HL-60 (cell line): ENCODE measurements around the gene CREB5.

Experiments used
- GABPA ChIP-seq: IDR thresholded peaks from 2 replicates; pipeline ENCODE4 v1.6.1; 2012; ENCODE audit warnings: low read depth
- POLR2AphosphoS5 ChIP-seq: IDR thresholded peaks from 2 replicates; pipeline ENCODE4 v1.6.1; 2012; ENCODE audit warnings: low read depth
- SPI1 ChIP-seq: IDR thresholded peaks from 2 replicates; pipeline ENCODE4 v1.6.1; 2012; ENCODE audit warnings: low read depth, mild to moderate bottlenecking, borderline replicate concordance
- TF ChIP-seq, protein P1 (sequence below): IDR thresholded peaks from one replicate; pipeline ENCODE4 v1.5.1; 2011; ENCODE audit warnings: low read length, control low read depth, inconsistent platforms; ENCODE audit not compliant: insufficient read depth
- TF ChIP-seq, protein P2 (sequence below): IDR thresholded peaks from 2 replicates; pipeline ENCODE4 v1.6.1; 2012; ENCODE audit warnings: low read depth; ENCODE audit not compliant: insufficient replicate concordance

- TF ChIP-seq, protein P1, sequence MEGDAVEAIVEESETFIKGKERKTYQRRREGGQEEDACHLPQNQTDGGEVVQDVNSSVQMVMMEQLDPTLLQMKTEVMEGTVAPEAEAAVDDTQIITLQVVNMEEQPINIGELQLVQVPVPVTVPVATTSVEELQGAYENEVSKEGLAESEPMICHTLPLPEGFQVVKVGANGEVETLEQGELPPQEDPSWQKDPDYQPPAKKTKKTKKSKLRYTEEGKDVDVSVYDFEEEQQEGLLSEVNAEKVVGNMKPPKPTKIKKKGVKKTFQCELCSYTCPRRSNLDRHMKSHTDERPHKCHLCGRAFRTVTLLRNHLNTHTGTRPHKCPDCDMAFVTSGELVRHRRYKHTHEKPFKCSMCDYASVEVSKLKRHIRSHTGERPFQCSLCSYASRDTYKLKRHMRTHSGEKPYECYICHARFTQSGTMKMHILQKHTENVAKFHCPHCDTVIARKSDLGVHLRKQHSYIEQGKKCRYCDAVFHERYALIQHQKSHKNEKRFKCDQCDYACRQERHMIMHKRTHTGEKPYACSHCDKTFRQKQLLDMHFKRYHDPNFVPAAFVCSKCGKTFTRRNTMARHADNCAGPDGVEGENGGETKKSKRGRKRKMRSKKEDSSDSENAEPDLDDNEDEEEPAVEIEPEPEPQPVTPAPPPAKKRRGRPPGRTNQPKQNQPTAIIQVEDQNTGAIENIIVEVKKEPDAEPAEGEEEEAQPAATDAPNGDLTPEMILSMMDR, result no peak
- no peak for TF ChIP-seq POLR2AphosphoS5
- TF ChIP-seq, protein P2, sequence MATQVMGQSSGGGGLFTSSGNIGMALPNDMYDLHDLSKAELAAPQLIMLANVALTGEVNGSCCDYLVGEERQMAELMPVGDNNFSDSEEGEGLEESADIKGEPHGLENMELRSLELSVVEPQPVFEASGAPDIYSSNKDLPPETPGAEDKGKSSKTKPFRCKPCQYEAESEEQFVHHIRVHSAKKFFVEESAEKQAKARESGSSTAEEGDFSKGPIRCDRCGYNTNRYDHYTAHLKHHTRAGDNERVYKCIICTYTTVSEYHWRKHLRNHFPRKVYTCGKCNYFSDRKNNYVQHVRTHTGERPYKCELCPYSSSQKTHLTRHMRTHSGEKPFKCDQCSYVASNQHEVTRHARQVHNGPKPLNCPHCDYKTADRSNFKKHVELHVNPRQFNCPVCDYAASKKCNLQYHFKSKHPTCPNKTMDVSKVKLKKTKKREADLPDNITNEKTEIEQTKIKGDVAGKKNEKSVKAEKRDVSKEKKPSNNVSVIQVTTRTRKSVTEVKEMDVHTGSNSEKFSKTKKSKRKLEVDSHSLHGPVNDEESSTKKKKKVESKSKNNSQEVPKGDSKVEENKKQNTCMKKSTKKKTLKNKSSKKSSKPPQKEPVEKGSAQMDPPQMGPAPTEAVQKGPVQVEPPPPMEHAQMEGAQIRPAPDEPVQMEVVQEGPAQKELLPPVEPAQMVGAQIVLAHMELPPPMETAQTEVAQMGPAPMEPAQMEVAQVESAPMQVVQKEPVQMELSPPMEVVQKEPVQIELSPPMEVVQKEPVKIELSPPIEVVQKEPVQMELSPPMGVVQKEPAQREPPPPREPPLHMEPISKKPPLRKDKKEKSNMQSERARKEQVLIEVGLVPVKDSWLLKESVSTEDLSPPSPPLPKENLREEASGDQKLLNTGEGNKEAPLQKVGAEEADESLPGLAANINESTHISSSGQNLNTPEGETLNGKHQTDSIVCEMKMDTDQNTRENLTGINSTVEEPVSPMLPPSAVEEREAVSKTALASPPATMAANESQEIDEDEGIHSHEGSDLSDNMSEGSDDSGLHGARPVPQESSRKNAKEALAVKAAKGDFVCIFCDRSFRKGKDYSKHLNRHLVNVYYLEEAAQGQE, result no peak
- TF ChIP-seq SPI1, result no peak
- no peak for TF ChIP-seq GABPA
Measured at GRCh38 chr7:28505014-28505413, 92.7 kb downstream of the CREB5 start.
